Measurements from ENCODE around the gene TUBGCP3. TPM values are rescaled to one million over a fixed set of nuclear protein-coding genes. Genes with fewer than 3 reads are reported as not detected.

The TUBGCP3 gene
- total and polyA plus RNA-seq, 2 experiments from 2014 or later = 12.8 to 40.2 TPM

GRCh38 chr13:112605531-112605990, 17.6 kb upstream of the TUBGCP3 start (continued):
- TF ChIP-seq NANOG (IDR thresholded peaks at IDR 0.05; ENCODE audit: borderline replicate concordance) (no peak), STAT1 (IDR thresholded peaks at IDR 0.05; ENCODE audit: unreplicated experiment) (no peak), EZH2phosphoT487 (IDR thresholded peaks at IDR 0.05; ENCODE audit: unreplicated experiment) (no peak), CREB1 (CRISPR knock-in tag; IDR thresholded peaks at IDR 0.05; ENCODE audit: low read depth) (no peak), ZNF114 (CRISPR knock-in tag; IDR thresholded peaks at IDR 0.05) (no peak)
- TF ChIP-seq, protein P1, sequence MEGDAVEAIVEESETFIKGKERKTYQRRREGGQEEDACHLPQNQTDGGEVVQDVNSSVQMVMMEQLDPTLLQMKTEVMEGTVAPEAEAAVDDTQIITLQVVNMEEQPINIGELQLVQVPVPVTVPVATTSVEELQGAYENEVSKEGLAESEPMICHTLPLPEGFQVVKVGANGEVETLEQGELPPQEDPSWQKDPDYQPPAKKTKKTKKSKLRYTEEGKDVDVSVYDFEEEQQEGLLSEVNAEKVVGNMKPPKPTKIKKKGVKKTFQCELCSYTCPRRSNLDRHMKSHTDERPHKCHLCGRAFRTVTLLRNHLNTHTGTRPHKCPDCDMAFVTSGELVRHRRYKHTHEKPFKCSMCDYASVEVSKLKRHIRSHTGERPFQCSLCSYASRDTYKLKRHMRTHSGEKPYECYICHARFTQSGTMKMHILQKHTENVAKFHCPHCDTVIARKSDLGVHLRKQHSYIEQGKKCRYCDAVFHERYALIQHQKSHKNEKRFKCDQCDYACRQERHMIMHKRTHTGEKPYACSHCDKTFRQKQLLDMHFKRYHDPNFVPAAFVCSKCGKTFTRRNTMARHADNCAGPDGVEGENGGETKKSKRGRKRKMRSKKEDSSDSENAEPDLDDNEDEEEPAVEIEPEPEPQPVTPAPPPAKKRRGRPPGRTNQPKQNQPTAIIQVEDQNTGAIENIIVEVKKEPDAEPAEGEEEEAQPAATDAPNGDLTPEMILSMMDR (conservative IDR thresholded peaks at IDR 0.05; ENCODE audit: low read depth in 2 of 2) = no peak
- TF ChIP-seq, protein P2, sequence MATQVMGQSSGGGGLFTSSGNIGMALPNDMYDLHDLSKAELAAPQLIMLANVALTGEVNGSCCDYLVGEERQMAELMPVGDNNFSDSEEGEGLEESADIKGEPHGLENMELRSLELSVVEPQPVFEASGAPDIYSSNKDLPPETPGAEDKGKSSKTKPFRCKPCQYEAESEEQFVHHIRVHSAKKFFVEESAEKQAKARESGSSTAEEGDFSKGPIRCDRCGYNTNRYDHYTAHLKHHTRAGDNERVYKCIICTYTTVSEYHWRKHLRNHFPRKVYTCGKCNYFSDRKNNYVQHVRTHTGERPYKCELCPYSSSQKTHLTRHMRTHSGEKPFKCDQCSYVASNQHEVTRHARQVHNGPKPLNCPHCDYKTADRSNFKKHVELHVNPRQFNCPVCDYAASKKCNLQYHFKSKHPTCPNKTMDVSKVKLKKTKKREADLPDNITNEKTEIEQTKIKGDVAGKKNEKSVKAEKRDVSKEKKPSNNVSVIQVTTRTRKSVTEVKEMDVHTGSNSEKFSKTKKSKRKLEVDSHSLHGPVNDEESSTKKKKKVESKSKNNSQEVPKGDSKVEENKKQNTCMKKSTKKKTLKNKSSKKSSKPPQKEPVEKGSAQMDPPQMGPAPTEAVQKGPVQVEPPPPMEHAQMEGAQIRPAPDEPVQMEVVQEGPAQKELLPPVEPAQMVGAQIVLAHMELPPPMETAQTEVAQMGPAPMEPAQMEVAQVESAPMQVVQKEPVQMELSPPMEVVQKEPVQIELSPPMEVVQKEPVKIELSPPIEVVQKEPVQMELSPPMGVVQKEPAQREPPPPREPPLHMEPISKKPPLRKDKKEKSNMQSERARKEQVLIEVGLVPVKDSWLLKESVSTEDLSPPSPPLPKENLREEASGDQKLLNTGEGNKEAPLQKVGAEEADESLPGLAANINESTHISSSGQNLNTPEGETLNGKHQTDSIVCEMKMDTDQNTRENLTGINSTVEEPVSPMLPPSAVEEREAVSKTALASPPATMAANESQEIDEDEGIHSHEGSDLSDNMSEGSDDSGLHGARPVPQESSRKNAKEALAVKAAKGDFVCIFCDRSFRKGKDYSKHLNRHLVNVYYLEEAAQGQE (IDR thresholded peaks at IDR 0.05; ENCODE audit: unreplicated experiment) = no peak

DNA sequence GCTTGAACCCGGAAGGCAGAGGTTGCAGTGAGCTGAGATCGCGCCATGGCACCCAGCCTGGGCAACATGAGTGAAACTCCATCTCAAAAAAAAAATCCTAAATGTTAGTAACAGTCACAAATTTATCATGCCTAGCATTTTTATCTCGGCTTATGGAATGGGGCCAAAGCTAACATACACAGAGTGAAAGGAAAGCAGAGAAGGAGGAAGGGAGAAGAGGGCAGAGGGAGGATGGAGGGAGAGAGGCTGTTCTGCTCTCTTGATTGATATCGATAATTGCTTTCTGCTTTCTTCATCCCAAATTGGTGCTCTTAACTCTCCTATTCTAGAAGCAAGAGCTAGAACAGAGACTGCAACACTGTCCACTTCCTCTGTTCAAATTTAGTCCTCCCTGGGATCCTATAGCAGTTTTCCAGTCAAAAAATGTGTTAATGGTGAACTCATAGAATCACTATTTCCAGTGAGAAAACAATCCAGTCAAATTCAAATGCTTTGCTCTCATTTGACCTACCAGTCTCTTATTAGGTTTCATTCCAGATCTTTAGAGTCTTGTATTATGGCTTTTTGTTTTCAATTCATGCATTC, 15.8 kb upstream of the TUBGCP3 start:
- Histone ChIP-seq H4K20me1 (replicated peaks; ENCODE audit: insufficient read depth) (no peaks in the 10 kb centered on the region), H3K79me2 (replicated peaks; ENCODE audit: insufficient read depth) (no peaks in the 10 kb centered on the region), H3K27ac (ENCODE audit: low read depth) (no peak overlapping the region), H3K36me3 (ENCODE audit: insufficient read depth) (no peaks in the 10 kb centered on the region), H3K4me1 (ENCODE audit: insufficient read depth) (no peaks in the 10 kb centered on the region; the same call in 1 of the 2 replicates), H3K4me3 (no peak overlapping the region), H2AFZ (no peak overlapping the region), H3K9me2 (ENCODE audit: insufficient read depth) (no peaks in the 10 kb centered on the region), H3F3A (replicated peaks; ENCODE audit: low read depth) (no peaks in the 10 kb centered on the region), H3K4me2 (no peak overlapping the region), H3K27me3 (ENCODE audit: insufficient read depth) (peaks cover 5% of the 10 kb centered on the region; the same call in 1 of the 2 replicates)
- DNase-seq (ENCODE audit: low spot score) (no peak), ATAC-seq (no peak)
- Mint-ChIP-seq H3K4me1 (peaks cover 9% of the 10 kb centered on the region; the same call in 2 of the 3 replicates), H3K27ac (no peak overlapping the region), H3K9me3 (no peaks in the 10 kb centered on the region), H3K36me3 (ENCODE audit: low read depth) (no peaks in the 10 kb centered on the region), H3K4me3 (no peak overlapping the region), H3K27me3 (ENCODE audit: insufficient read depth, low read depth, poor library complexity) (peaks cover 1% of the 10 kb centered on the region)
- no peak for TF ChIP-seq JUNB (IDR thresholded peaks at IDR 0.05; ENCODE audit: unreplicated experiment)
- TF ChIP-seq EZH2 (IDR thresholded peaks at IDR 0.05; ENCODE audit: low read depth, unreplicated experiment) = no peak
- TF ChIP-seq POLR2AphosphoS5 (IDR thresholded peaks at IDR 0.05; ENCODE audit: low read depth) = no peak
- no peak for TF ChIP-seq ZNF331 (CRISPR knock-in tag; IDR thresholded peaks at IDR 0.05; ENCODE audit: low read depth)
- TF ChIP-seq, protein P2 (IDR thresholded peaks at IDR 0.05; ENCODE audit: unreplicated experiment) = no peak
